Nephron (organoid): Measurements from ENCODE around the gene ROBO1.

Experiments used
- H3K27ac Mint-ChIP-seq, 3 experiments: 2 replicates each; pipeline ENCODE4 v1.8.0; 2020; ENCODE audit warnings: mixed read lengths in 3 of 3, mild to moderate bottlenecking in 2 of 3, moderate library complexity in 1 of 3
- H3K27me3 Mint-ChIP-seq: 2 replicates; pipeline ENCODE4 v1.8.0; 2021; ENCODE audit warnings: low read depth, mild to moderate bottlenecking, moderate library complexity, mixed read lengths
- H3K36me3 Mint-ChIP-seq: 2 replicates; pipeline ENCODE4 v1.8.0; 2020; ENCODE audit warnings: low read depth, mixed read lengths
- H3K4me1 Mint-ChIP-seq: 2 replicates; pipeline ENCODE4 v1.8.0; 2020; ENCODE audit warnings: mixed read lengths
- H3K4me3 Mint-ChIP-seq, 3 experiments: 2 replicates each; pipeline ENCODE4 v1.8.0; 2020; ENCODE audit warnings: mild to moderate bottlenecking in 3 of 3, mixed read lengths in 3 of 3, moderate library complexity in 2 of 3
- H3K9me3 Mint-ChIP-seq: 2 replicates; pipeline ENCODE4 v1.8.0; 2020; ENCODE audit warnings: mixed read lengths
- TF ChIP-seq, protein P1 (sequence below), 3 experiments: fragments of 200-600 bp; sonication (generic); IDR thresholded peaks; one replicate each; pipeline ENCODE4 v1.5.0; 2021; ENCODE audit warnings: antibody characterized with exemption in 3 of 3; ENCODE audit not compliant: unreplicated experiment in 3 of 3

ROBO1 gene

DNA sequence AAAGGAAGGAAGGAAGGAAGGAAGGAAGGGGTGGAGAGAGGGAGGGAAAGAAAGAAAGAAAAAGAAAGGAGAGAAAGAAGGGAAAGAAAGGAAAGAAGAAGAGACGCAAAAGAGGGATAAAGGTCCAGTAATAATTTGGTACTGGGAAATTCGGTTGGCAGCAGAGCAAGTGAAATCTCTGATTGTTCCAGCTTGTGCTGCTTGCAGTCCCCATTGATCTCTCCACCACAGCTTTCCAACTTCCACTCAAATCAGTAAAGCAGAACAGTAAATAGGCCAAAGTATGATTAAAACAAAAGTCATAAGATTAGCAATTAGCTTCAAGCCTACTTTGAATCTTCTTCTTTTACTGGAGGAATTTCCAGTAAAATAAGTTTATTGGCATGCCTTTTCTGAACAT is 357.2 kb downstream of the ROBO1 start:
- Mint-ChIP-seq H3K4me3 (no peak overlapping the region), H3K9me3 (no peaks in the 10 kb centered on the region), H3K4me1 (no peaks in the 10 kb centered on the region), H3K36me3 (no peaks in the 10 kb centered on the region), H3K27ac (no peak overlapping the region), H3K27me3 (no peaks in the 10 kb centered on the region)
- TF ChIP-seq, protein P1, sequence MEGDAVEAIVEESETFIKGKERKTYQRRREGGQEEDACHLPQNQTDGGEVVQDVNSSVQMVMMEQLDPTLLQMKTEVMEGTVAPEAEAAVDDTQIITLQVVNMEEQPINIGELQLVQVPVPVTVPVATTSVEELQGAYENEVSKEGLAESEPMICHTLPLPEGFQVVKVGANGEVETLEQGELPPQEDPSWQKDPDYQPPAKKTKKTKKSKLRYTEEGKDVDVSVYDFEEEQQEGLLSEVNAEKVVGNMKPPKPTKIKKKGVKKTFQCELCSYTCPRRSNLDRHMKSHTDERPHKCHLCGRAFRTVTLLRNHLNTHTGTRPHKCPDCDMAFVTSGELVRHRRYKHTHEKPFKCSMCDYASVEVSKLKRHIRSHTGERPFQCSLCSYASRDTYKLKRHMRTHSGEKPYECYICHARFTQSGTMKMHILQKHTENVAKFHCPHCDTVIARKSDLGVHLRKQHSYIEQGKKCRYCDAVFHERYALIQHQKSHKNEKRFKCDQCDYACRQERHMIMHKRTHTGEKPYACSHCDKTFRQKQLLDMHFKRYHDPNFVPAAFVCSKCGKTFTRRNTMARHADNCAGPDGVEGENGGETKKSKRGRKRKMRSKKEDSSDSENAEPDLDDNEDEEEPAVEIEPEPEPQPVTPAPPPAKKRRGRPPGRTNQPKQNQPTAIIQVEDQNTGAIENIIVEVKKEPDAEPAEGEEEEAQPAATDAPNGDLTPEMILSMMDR (IDR thresholded peaks at IDR 0.05; ENCODE audit: unreplicated experiment in 3 of 3): no peak

DNA sequence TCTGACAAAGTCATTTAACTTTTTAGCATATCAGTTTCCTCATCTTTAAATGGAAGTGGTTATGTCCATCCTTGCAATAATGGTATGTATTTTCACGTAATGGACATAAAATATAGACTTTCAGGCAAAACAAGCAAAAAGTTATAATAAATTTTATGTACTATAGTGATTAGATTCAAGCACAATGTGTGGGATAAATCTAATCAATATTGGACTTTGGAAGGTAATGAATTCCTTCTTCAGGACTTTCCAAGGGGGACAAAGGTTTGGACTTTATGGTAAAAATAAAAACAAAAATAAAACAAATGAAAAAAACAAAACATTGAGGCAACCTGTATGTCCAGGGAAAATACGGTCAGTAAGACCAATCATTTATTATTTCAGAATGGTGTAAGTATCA is 357.7 kb downstream of the ROBO1 start:
- H3K27ac Mint-ChIP-seq: no peak overlapping the region
- TF ChIP-seq, protein P1 (IDR thresholded peaks at IDR 0.05; ENCODE audit: unreplicated experiment in 3 of 3): no peak
- no peaks in the 10 kb centered on the region for H3K9me3 Mint-ChIP-seq
- no peaks in the 10 kb centered on the region for H3K27me3 Mint-ChIP-seq
- no peaks in the 10 kb centered on the region for H3K36me3 Mint-ChIP-seq
- no peaks in the 10 kb centered on the region for H3K4me1 Mint-ChIP-seq
- H3K4me3 Mint-ChIP-seq: no peak overlapping the region

DNA sequence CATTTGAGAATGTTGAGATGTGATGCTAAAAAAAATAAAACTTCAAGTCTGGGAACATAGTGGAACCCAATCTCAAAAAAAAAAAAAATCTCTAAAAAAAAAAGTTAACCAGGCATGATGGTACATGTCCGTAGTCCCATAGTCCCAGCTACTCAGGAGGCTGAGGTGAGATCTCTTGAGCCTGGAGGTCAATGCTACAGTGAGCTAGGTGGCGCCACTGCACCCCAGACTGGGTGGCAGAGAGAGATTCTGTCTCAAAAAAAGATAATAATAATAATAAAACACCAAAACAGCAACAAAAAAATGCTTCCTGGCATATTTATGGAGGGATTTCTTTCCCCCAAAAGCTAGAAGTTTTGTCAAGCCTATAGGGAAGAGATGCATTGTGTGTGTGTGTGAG is 361.6 kb downstream of the ROBO1 start:
- H3K4me1 Mint-ChIP-seq: peaks cover 6% of the 10 kb centered on the region
- no peak overlapping the region for H3K4me3 Mint-ChIP-seq
- H3K36me3 Mint-ChIP-seq: no peaks in the 10 kb centered on the region
- no peaks in the 10 kb centered on the region for H3K27me3 Mint-ChIP-seq
- no peaks in the 10 kb centered on the region for H3K9me3 Mint-ChIP-seq
- TF ChIP-seq, protein P1 (IDR thresholded peaks at IDR 0.05; ENCODE audit: unreplicated experiment in 3 of 3): no peak
- H3K27ac Mint-ChIP-seq: no peak overlapping the region

DNA sequence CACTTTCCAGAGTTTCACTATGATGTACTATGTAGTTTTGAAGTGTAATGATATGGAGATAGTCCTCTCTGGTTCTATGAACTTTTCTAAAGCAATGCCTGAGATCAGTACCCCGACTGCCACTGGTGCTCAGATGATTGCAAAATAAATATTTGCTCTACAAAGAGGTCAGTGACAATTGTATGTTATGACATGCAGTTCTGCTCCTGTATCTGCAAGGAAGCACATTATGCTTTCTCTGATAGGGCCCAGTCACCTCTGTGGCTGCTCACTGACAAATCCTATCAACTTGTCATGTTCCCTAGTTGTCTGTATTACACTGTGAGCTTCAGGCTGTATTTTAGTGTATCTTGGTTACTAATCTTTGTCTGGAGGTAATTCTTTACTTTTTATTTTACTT is 362.6 kb downstream of the ROBO1 start:
- H3K4me3 Mint-ChIP-seq: no peak overlapping the region
- H3K36me3 Mint-ChIP-seq: no peaks in the 10 kb centered on the region
- H3K27me3 Mint-ChIP-seq: no peaks in the 10 kb centered on the region
- H3K9me3 Mint-ChIP-seq: no peaks in the 10 kb centered on the region
- TF ChIP-seq, protein P1 (IDR thresholded peaks at IDR 0.05; ENCODE audit: unreplicated experiment in 3 of 3): no peak
- peaks cover 6% of the 10 kb centered on the region for H3K4me1 Mint-ChIP-seq
- peak overlapping the region in 1 of 3 experiments; percentile 22 for H3K27ac Mint-ChIP-seq

DNA sequence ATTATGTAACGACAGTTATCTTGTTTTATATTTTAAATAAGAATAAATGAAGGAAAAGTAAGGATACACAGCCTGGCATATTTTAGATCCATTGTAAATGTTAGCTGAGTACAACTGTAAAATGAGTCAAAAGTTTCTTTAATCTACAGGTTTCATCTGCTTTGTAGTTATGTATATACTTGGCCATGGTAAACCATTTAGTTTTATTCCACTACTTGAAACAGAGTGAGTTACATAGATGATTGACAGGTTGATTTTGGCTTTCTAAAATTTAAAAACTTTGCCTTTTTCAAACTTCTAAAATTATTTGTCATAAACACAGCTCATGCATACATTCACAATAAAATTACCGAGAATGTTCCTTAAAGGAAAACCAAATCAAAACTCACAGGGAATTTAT is 371.2 kb downstream of the ROBO1 start:
- Mint-ChIP-seq H3K9me3 (no peaks in the 10 kb centered on the region), H3K36me3 (no peaks in the 10 kb centered on the region), H3K27ac (no peak overlapping the region), H3K27me3 (no peaks in the 10 kb centered on the region), H3K4me3 (no peak overlapping the region), H3K4me1 (no peaks in the 10 kb centered on the region)
- TF ChIP-seq, protein P1 (IDR thresholded peaks at IDR 0.05; ENCODE audit: unreplicated experiment in 3 of 3): no peak

DNA sequence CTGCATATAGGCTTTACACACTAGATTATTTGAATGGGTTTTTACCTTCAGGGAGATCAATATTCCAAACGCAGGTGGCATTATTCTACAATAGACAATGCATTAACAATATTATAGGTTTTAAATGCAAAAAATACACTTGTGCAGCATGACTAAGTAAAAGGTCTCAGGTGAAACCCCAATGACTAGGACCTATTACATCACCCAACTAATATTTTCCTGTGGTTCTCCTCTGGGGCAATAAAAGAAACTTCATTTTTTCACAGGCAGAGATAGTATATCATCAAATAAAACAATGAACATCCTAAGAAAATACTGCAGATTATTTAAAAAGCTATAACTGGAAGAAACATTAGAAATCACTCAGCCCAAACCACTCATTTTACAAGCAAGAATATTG is 375.3 kb downstream of the ROBO1 start:
- Mint-ChIP-seq H3K27me3 (no peaks in the 10 kb centered on the region), H3K27ac (no peak overlapping the region), H3K4me1 (peaks cover 5% of the 10 kb centered on the region)

More for the DNA sequence above, 375.3 kb downstream of the ROBO1 start:
- TF ChIP-seq, protein P1 (IDR thresholded peaks at IDR 0.05; ENCODE audit: unreplicated experiment in 3 of 3): no peak
- H3K4me3 Mint-ChIP-seq: no peak overlapping the region
- no peaks in the 10 kb centered on the region for H3K36me3 Mint-ChIP-seq
- no peaks in the 10 kb centered on the region for H3K9me3 Mint-ChIP-seq
